ENCODE data around the gene ACACA. TPM values are rescaled to one million over a fixed set of nuclear protein-coding genes. Genes with fewer than 3 reads are reported as not detected.

Gene ACACA
- total and polyA plus RNA-seq, 2 donors (not counting 1 experiment from before 2014, with no cell fraction given): 4.8 to 26.2 TPM

DNA sequence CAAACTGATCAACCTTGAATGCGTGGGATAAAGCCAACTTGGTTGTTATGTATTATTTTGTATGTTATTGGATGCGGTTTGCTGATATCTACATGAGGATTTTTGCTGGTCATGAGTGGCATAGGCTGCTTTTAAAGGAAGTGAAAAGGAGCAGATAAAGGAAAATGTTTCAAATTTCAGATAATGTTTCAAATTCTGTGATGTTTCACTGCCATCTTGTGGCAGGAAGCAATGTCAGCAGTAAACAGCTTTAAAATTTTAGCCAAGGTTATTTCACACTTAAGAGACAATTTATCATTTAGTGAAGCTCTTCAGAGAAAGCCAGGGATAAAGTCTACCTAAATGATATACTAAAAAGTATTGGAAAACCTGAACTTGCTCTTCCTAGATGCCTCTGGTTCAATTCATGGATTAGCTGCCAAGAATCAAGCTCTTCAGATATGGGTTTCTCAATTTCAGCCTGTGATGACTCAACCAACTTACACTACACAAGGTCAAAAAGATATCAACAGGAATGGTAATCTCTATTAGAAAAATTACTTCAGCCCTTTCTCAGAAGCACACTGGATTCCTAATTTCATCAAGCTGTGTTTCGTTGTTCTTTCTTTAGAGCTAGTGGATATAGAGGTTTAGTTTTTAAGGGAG is 166.8 kb downstream of the ACACA start:
- TF ChIP-seq, protein P1, sequence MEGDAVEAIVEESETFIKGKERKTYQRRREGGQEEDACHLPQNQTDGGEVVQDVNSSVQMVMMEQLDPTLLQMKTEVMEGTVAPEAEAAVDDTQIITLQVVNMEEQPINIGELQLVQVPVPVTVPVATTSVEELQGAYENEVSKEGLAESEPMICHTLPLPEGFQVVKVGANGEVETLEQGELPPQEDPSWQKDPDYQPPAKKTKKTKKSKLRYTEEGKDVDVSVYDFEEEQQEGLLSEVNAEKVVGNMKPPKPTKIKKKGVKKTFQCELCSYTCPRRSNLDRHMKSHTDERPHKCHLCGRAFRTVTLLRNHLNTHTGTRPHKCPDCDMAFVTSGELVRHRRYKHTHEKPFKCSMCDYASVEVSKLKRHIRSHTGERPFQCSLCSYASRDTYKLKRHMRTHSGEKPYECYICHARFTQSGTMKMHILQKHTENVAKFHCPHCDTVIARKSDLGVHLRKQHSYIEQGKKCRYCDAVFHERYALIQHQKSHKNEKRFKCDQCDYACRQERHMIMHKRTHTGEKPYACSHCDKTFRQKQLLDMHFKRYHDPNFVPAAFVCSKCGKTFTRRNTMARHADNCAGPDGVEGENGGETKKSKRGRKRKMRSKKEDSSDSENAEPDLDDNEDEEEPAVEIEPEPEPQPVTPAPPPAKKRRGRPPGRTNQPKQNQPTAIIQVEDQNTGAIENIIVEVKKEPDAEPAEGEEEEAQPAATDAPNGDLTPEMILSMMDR (IDR thresholded peaks at IDR 0.05): peak; percentile 71
- no peak for TF ChIP-seq EZH2 (IDR thresholded peaks at IDR 0.05; ENCODE audit: borderline replicate concordance, insufficient read depth, low read depth, low read length, poor library complexity, severe bottlenecking)
- Histone ChIP-seq H4K20me1 (ENCODE audit: control insufficient read depth, insufficient read depth, low read length, poor library complexity, severe bottlenecking) (no peaks in the 10 kb centered on the region), H3K9ac (ENCODE audit: low read length) (no peak overlapping the region), H3K27ac (ENCODE audit: low read length in 2 of 2) (no peak overlapping the region), H3K4me3 (ENCODE audit: control extremely low read depth in 1 of 5, extremely low read depth in 1 of 5, insufficient read depth in 1 of 5, low read depth in 2 of 5, low read length in 4 of 5) (no peak overlapping the region), H3K27me3 (replicated peaks in 1 of 4; ENCODE audit: control extremely low read depth in 1 of 4, control insufficient read depth in 3 of 4, insufficient read depth in 4 of 4, low read length in 3 of 4) (no peaks in the 10 kb centered on the region), H3K4me2 (replicated peaks; ENCODE audit: low read depth, low read length, poor library complexity, severe bottlenecking) (no peak overlapping the region), H3K4me1 (ENCODE audit: control insufficient read depth in 2 of 2, insufficient read depth in 2 of 2, low read length in 2 of 2) (no peaks in the 10 kb centered on the region), H2AFZ (ENCODE audit: insufficient read depth, low read depth, low read length, poor library complexity, severe bottlenecking) (no peak overlapping the region), H3K36me3 (replicated peaks in 1 of 2; ENCODE audit: control extremely low read depth in 1 of 2, control insufficient read depth in 1 of 2, extremely low read depth in 1 of 2, insufficient read depth in 2 of 2, low read length in 1 of 2) (peaks cover 11 to 21% of the 10 kb centered on the region in 2 experiments), H3K79me2 (ENCODE audit: control insufficient read depth, insufficient read depth, low read length) (no peaks in the 10 kb centered on the region), H3K9me3 (ENCODE audit: control extremely low read depth in 1 of 3, control insufficient read depth in 2 of 3, insufficient read depth in 1 of 3, low read length in 2 of 3) (no peaks in the 10 kb centered on the region)
- Mint-ChIP-seq H3K27me3 (no peaks in the 10 kb centered on the region), H3K4me1 (no peaks in the 10 kb centered on the region), H3K4me3 (no peak overlapping the region), H3K9me3 (ENCODE audit: insufficient read depth) (no peaks in the 10 kb centered on the region), H3K27ac (no peak overlapping the region)
- DNase-seq (peak; percentile 29), ATAC-seq (ENCODE audit: low read depth) (no peak)
- intact Hi-C loops (cut with micrococcal nuclease): no loop called here
- WGBS (ENCODE audit: insufficient coverage): 63% methylated on average over 1 of the region's 3 CpGs
- CTCF ChIA-PET: interaction anchor here (0.6 to 4.1 kb wide), 24 partner anchors 8 to 1294 kb away, joined by 3 to 32 read pairs (median 4); partner anchors contain the start of gene MRM1
- POLR2A ChIA-PET: no interaction called here

DNA sequence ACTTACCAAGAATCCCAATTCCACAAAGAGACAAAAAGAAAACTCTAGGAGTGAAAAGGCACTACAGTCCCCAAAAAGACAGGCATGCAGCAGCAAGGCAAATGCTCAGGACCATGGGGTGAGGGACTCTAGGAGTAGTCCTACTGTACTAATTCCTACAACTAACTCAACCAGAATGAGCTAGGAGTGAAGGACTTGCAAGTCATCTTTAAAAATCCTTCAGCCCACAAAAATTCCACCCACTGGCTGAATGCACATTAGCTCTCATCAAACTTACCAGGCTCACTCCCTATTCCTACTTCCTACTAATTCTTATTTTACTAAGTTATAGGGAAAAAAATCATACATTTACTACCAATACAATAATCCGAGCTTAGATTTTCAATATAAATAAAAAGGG is 172.5 kb downstream of the ACACA start:
- no peak overlapping the region for H3K27ac ChIP-seq (ENCODE audit: low read length in 2 of 2)
- H3K27ac Mint-ChIP-seq: no peak overlapping the region
- H3K27me3 ChIP-seq (replicated peaks in 1 of 4; ENCODE audit: control extremely low read depth in 1 of 4, control insufficient read depth in 3 of 4, insufficient read depth in 4 of 4, low read length in 3 of 4): no peaks in the 10 kb centered on the region
- H3K4me1 Mint-ChIP-seq: no peaks in the 10 kb centered on the region
- no peak overlapping the region for H3K4me2 ChIP-seq (replicated peaks; ENCODE audit: low read depth, low read length, poor library complexity, severe bottlenecking)
- ATAC-seq (ENCODE audit: low read depth) (no peak), DNase-seq (no peak)
- no peaks in the 10 kb centered on the region for H3K9me3 Mint-ChIP-seq (ENCODE audit: insufficient read depth)
- WGBS (ENCODE audit: insufficient coverage): no CpG with 5 or more reads among the region's 1 CpG
- no peaks in the 10 kb centered on the region for H3K27me3 Mint-ChIP-seq
- no peaks in the 10 kb centered on the region for H3K4me1 ChIP-seq (ENCODE audit: control insufficient read depth in 2 of 2, insufficient read depth in 2 of 2, low read length in 2 of 2)
- CTCF ChIA-PET: no interaction called here
- intact Hi-C loops (cut with micrococcal nuclease): no loop called here
- H3K9ac ChIP-seq (ENCODE audit: low read length): no peak overlapping the region
- H3K36me3 ChIP-seq (replicated peaks in 1 of 2; ENCODE audit: control extremely low read depth in 1 of 2, control insufficient read depth in 1 of 2, extremely low read depth in 1 of 2, insufficient read depth in 2 of 2, low read length in 1 of 2): peaks cover 3 to 14% of the 10 kb centered on the region in 2 experiments
- no peak overlapping the region for H3K4me3 ChIP-seq (ENCODE audit: control extremely low read depth in 1 of 5, extremely low read depth in 1 of 5, insufficient read depth in 1 of 5, low read depth in 2 of 5, low read length in 4 of 5)
- no peak for TF ChIP-seq EZH2 (IDR thresholded peaks at IDR 0.05; ENCODE audit: borderline replicate concordance, insufficient read depth, low read depth, low read length, poor library complexity, severe bottlenecking)
- TF ChIP-seq, protein P1 (IDR thresholded peaks at IDR 0.05): no peak
- H4K20me1 ChIP-seq (ENCODE audit: control insufficient read depth, insufficient read depth, low read length, poor library complexity, severe bottlenecking): no peaks in the 10 kb centered on the region
- H3K4me3 Mint-ChIP-seq: no peak overlapping the region
- H2AFZ ChIP-seq (ENCODE audit: insufficient read depth, low read depth, low read length, poor library complexity, severe bottlenecking): no peak overlapping the region
- H3K79me2 ChIP-seq (ENCODE audit: control insufficient read depth, insufficient read depth, low read length): no peaks in the 10 kb centered on the region
- POLR2A ChIA-PET: interaction anchor here (0.6 kb wide), 1 partner anchor 527 kb away, joined by 4 read pairs; no protein-coding TSS in a partner anchor
- H3K9me3 ChIP-seq (ENCODE audit: control extremely low read depth in 1 of 3, control insufficient read depth in 2 of 3, insufficient read depth in 1 of 3, low read length in 2 of 3): no peaks in the 10 kb centered on the region

All from B cell (primary cell).